GM12872 (cell line): ENCODE results near the gene RAB36.

ENCODE experiments used
- TF ChIP-seq, protein P1 (sequence below): IDR thresholded peaks from 3 replicates; pipeline ENCODE4 v1.5.1; 2011; ENCODE audit warnings: low read depth, mild to moderate bottlenecking, low read length, moderate library complexity; ENCODE audit not compliant: insufficient read depth

RAB36 gene

GRCh38 chr22:23115369-23115768 is 29.9 kb upstream of the RAB36 start:
- TF ChIP-seq, protein P1, sequence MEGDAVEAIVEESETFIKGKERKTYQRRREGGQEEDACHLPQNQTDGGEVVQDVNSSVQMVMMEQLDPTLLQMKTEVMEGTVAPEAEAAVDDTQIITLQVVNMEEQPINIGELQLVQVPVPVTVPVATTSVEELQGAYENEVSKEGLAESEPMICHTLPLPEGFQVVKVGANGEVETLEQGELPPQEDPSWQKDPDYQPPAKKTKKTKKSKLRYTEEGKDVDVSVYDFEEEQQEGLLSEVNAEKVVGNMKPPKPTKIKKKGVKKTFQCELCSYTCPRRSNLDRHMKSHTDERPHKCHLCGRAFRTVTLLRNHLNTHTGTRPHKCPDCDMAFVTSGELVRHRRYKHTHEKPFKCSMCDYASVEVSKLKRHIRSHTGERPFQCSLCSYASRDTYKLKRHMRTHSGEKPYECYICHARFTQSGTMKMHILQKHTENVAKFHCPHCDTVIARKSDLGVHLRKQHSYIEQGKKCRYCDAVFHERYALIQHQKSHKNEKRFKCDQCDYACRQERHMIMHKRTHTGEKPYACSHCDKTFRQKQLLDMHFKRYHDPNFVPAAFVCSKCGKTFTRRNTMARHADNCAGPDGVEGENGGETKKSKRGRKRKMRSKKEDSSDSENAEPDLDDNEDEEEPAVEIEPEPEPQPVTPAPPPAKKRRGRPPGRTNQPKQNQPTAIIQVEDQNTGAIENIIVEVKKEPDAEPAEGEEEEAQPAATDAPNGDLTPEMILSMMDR, result no peak

DNA sequence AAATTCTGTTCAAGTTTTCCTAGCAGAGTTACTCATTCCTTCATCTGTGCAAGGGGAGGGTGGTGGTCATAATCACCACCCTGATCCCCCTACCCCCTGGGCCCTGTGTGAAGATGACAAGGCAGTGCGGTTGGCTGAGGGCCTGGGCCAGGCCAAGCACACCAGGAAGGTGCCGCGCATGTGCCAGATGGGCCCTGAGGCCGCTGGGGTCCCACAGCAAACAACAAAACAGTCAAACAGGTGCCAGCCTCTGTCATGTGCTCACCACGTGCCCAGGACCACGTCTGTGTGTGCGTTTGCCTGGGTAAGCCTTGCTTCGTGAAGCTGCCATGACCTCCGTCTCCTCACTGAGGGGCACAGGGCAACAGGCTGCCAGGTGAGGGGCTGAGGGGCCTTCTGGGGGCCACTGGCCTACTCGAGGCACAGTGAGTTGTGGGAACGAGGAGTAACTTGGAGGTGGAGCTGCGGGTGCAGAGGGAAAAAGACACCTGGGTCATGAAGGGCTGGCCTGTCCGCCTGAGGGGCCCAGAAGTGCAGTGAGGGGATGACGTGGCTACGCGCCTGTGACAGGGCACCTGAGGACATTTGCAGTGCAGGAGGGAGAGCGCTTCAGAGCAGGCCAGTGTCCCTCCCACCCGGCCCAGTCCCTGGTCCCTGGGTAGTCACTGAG is 29.3 kb upstream of the RAB36 start:
- TF ChIP-seq, protein P1, result no peak

DNA sequence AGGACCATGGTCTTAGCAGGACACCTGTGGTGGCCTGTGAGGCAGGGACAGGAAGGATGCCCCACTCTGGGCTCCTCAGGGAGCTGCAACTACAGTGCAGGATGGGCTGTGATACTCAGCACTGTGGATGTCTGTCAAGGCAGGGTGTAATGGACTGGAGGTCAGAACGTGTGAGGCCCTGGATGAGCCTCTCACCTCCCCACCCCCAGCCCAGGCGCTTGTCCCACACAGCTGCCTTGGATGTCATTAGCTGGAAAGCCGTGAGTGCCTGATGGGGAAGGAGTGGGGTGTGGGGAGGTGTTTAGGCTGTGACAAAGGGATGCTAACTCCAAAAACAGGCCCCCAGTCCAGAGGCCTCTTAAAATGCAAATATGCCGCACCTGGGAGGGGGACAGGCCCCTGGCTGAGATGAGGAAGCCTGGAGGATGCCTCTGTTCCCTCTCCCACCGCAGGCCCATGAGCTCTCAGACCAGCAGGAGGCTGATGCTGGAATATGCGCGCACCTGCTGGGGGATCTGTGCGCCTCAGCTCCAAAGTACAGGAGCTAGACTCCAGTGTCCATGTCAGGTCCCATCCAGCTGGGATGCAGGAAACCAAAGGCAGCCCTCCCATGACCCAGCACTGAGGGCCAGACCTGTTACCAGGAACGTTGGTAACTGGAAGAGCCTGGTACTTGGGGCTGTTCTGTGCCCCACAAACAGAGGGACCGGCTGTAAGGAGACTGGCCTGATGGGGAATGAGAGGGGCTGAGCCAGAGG is 28.6 kb upstream of the RAB36 start:
- TF ChIP-seq, protein P1, result no peak

- TF ChIP-seq, protein P1, result no peak
These were observed 28.0 kb upstream of the RAB36 start for GRCh38 chr22:23117275-23117674.

DNA sequence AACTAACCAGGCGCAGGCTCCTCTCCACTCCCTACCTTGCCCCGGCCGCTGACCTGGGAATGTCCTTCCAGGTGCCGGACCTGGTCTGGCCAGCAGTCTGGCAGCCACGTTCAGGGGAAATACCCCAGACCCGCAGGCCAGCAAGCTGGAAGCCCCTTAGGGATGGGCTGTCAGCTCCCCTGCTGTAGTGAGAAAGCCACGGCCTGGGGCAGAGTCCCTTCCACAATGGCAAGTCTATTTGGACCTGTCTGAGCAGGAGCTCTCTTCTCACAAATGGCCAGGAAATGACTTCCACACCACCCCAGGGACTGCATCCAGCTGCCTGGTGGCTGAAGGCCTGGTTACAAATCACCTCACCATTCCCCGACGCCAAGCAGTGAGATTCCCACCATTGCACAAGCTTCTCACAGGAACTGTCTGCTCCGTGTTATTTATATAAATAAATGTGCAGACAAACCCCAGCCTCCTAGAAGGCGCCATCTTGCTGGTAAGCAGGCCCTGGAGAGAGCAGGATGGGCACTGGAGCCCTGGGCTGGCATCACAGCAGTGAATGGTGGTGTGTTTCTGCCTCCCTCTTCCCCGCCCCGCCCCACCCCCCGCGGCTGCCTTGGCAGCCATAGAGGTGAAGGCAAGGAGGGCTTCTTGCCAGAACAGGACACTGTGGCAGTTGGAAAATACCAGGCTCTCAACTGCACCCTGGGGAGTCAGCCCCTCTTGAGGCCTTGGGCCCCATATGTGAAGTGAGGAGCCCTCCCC is 27.2 kb upstream of the RAB36 start:
- TF ChIP-seq, protein P1, result no peak

GRCh38 chr22:23118647-23119493 is 26.4 kb upstream of the RAB36 start:
- TF ChIP-seq, protein P1, result no peak
